ENCODE results near the gene SLC17A7. TPM values are rescaled to one million over a fixed set of nuclear protein-coding genes. Genes with fewer than 3 reads are reported as not detected.

Gene SLC17A7
- total and polyA plus RNA-seq, 9 of the 15 experiments (the other 6 are each of a cell fraction or from before 2014, with no cell fraction given) = 1.1 to 15.7 (median 2.4) TPM

- TF ChIP-seq NEUROD1 (IDR thresholded peaks at IDR 0.05; ENCODE audit: borderline replicate concordance, low read depth, low read length, partially characterized antibody) = no peak
- TF ChIP-seq CAMTA2 (CRISPR knock-in tag; conservative IDR thresholded peaks at IDR 0.05) = no peak
- no peak for TF ChIP-seq ZNF398 (CRISPR knock-in tag; IDR thresholded peaks at IDR 0.05)
- no peak for TF ChIP-seq MCM5 (IDR thresholded peaks at IDR 0.05; ENCODE audit: low read depth)
- TF ChIP-seq CREM (IDR thresholded peaks at IDR 0.05; ENCODE audit: low read depth) = peak; percentile 50; the same call in 1 of the 2 replicates
- no peak for TF ChIP-seq POLR2AphosphoS5 (IDR thresholded peaks at IDR 0.05; ENCODE audit: control insufficient read depth, insufficient read depth, low read depth, low read length)
- no peak for TF ChIP-seq GTF2F1 (IDR thresholded peaks at IDR 0.05; ENCODE audit: low read depth, low read length)
- TF ChIP-seq L3MBTL2 (IDR thresholded peaks at IDR 0.05) = peak; percentile 78
- TF ChIP-seq CBX3 (IDR thresholded peaks at IDR 0.05; ENCODE audit: borderline replicate concordance in 1 of 2, low read length in 2 of 2) = no peak
- TF ChIP-seq FOXA1 (IDR thresholded peaks at IDR 0.05; ENCODE audit: borderline replicate concordance) = no peak
- TF ChIP-seq MNT (conservative IDR thresholded peaks at IDR 0.05) = peak in 1 of 2 experiments; percentile 48; a peak in 2 of 4 replicates
- no peak for TF ChIP-seq PRDM10 (IDR thresholded peaks at IDR 0.05; ENCODE audit: partially characterized antibody)
- no peak for TF ChIP-seq ZNF184 (CRISPR knock-in tag; IDR thresholded peaks at IDR 0.05)
- no peak; a peak in 1 of 4 replicates for TF ChIP-seq HDAC1 (IDR thresholded peaks at IDR 0.05)
- no peak for TF ChIP-seq JUN (IDR thresholded peaks at IDR 0.05; ENCODE audit: borderline replicate concordance, low read depth, low read length)
- TF ChIP-seq JUN (CRISPR knock-in tag; IDR thresholded peaks at IDR 0.05; ENCODE audit: borderline replicate concordance) = no peak
- no peak for TF ChIP-seq IRF9 (tag; IDR thresholded peaks at IDR 0.05)
- no peak for TF ChIP-seq SNIP1 (IDR thresholded peaks at IDR 0.05; ENCODE audit: low read depth)
- peak; percentile 79; the same call in 1 of the 2 replicates for TF ChIP-seq FOXK1 (CRISPR knock-in tag; IDR thresholded peaks at IDR 0.05; ENCODE audit: borderline replicate concordance)
- TF ChIP-seq DPF2 (IDR thresholded peaks at IDR 0.05) = 0 out of 2 replicates have a peak, but pooled peaks have one; percentile 7
- no peak for TF ChIP-seq BDP1 (IDR thresholded peaks at IDR 0.05; ENCODE audit: insufficient read depth, insufficient read length)
These were observed 10.5 kb downstream of the SLC17A7 start (continued) for GRCh38 chr19:49430678-49431329.
